Neuron (in vitro differentiated cells): ENCODE results near the gene MTREX.

Experiments
- H2AFZ ChIP-seq: one replicate; pipeline ENCODE4 v1.6.1; 2013; ENCODE audit warnings: low read depth, mild to moderate bottlenecking, inconsistent platforms, low read length, moderate library complexity
- H3K27me3 ChIP-seq: one replicate; pipeline ENCODE4 v1.6.1; 2013; ENCODE audit warnings: low read length; ENCODE audit not compliant: insufficient read depth
- H3K36me3 ChIP-seq: one replicate; pipeline ENCODE4 v1.6.1; 2013; ENCODE audit warnings: low read length; ENCODE audit not compliant: insufficient read depth
- H3K4me1 ChIP-seq: one replicate; pipeline ENCODE4 v1.6.1; 2013; ENCODE audit warnings: low read length; ENCODE audit not compliant: insufficient read depth
- H3K4me3 ChIP-seq: 2 replicates; pipeline ENCODE4 v1.5.1; 2013; ENCODE audit warnings: mild to moderate bottlenecking, low read length, moderate library complexity
- H3K9me3 ChIP-seq: one replicate; pipeline ENCODE4 v1.6.1; 2013; ENCODE audit warnings: low read length

The MTREX gene

DNA sequence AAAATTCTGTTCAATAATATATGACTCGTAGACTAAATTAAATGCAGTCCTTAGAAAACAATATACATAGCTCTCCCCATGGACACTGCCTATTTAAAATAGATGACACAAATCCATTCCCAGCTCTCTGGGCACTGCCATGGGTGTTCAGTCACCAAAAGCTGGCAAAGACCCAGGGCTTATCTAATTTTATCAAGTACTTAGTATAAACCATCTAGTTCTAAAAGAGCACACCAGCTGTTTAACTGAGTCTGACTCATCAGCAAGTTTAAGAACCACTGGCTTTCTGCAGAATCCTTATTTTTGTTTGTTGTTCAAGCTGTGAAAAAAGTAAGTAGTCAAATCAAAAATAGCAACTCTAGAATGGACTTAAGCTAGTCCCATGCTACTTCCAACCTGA, 119.4 kb downstream of the MTREX start:
- H3K4me1 ChIP-seq = no peaks in the 10 kb centered on the region
- H3K9me3 ChIP-seq = peaks cover 7% of the 10 kb centered on the region
- H3K36me3 ChIP-seq = peaks cover 64% of the 10 kb centered on the region
- no peaks in the 10 kb centered on the region for H3K27me3 ChIP-seq
- H3K4me3 ChIP-seq = no peak overlapping the region
- no peak overlapping the region for H2AFZ ChIP-seq

DNA sequence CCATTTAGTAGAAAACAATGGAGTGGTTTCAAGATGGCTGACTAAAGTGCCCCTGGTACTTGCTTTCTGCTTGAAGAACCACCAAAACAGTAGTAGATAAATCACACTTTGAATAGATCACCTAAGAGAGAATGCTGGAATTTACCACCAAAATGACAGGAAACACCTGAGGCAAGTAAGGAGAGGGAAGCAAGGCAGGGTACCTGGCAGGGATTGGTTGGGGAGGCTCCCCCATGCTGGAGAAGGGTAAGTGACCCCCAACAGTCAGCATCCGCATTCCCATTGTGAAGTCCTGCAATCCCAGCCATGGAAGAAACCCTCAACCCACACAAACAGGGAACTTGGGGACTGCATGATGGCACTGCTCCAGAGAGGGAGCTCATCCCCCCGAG, 121.4 kb downstream of the MTREX start:
- peaks cover 48% of the 10 kb centered on the region for H3K36me3 ChIP-seq

DNA sequence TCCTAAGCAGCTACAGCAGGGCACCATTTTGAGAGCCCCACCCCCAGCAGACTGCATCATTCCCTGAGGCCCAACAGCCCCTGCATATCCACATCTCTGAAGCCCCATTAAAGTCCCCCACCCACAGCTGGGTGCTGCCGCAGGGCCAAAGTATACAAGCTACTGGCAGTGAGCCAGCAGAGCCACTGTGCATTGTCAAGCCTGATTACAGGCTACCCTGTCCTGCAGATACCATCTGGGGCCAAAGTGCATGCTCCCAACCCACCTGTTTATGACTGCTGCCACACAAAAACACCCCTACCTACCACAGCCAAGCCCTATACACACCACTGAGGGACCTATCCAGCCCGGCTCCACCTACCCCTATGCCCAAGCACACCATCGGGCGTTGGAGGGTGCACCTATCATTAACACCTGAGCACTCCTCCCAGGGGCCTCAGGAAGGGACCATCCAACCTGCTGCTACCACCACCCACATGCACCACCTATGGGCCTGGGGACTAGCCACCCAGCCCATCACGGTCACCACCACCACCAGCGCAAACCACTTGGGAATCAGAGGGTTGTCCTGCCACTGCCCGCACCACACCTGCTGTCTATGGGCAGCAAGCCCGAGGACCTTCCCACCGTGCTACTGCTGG, 121.9 kb downstream of the MTREX start:
- Histone ChIP-seq H3K9me3 (peaks cover 7% of the 10 kb centered on the region), H3K4me1 (no peaks in the 10 kb centered on the region), H3K27me3 (no peaks in the 10 kb centered on the region), H3K4me3 (no peak overlapping the region), H3K36me3 (peaks cover 43% of the 10 kb centered on the region), H2AFZ (no peak overlapping the region)

More for the DNA sequence above, 121.4 kb downstream of the MTREX start:
- Histone ChIP-seq H3K9me3 (peaks cover 7% of the 10 kb centered on the region), H3K27me3 (no peaks in the 10 kb centered on the region), H3K4me1 (no peaks in the 10 kb centered on the region), H3K4me3 (no peak overlapping the region), H2AFZ (no peak overlapping the region)

DNA sequence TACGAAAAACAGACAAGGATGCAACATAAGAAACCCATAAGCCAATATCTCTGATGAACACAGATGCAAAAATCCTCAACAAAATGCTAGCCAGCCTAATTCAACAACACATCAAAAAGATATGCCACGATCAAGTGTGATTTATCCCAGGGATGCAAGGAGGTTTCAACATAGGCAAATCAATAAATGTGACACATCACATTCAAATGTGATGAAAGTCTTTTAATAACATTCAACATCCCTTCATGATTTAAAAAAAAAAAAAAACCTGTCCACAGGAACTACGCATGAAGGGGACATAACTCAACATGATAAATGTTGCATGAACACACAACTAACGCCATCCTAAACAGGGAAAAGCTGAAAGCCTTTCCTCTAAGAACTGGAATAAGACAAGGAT, 124.8 kb downstream of the MTREX start:
- Histone ChIP-seq H2AFZ (no peak overlapping the region), H3K4me3 (no peak overlapping the region), H3K36me3 (peaks cover 28% of the 10 kb centered on the region), H3K27me3 (no peaks in the 10 kb centered on the region), H3K9me3 (peaks cover 7% of the 10 kb centered on the region), H3K4me1 (no peaks in the 10 kb centered on the region)

DNA sequence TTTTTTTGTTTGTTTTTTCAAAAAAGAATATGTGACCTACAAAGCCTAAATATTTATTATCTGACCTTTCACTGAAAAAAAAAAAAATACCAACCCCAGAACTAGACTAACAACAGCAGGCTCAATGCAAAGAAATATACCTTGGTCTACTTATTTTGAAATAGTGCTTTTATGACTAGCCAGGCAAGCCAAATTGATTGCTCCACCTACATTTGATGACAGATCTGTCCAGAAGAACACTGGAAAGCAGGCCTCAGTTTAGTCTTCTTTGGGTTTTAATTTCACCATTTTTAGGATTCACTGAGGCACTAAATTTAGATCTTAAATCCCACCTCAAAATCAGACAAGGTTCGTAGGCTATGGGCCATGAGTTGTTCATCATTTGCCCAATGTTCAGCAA, 129.7 kb downstream of the MTREX start:
- peaks cover 6% of the 10 kb centered on the region for H3K4me1 ChIP-seq
- H2AFZ ChIP-seq = no peak overlapping the region
- H3K4me3 ChIP-seq = no peak overlapping the region
- no peaks in the 10 kb centered on the region for H3K27me3 ChIP-seq
- H3K36me3 ChIP-seq = peaks cover 4% of the 10 kb centered on the region
- H3K9me3 ChIP-seq = no peaks in the 10 kb centered on the region

DNA sequence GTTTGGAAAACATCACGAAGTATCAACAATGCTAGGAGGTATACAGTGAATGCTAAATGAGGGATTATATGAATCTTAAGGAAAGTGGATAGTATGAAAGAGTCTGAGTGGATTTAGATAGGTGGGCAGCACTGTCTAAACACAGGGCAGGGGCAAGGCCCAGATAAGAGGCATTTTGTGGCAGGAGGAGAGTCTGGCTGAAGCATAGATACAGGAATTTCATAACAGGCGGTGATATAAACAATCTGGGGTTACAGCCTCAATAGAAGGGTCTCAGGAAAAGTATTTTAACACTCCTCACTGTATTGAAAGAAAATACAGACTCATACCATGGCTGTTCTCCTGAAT, 130.0 kb downstream of the MTREX start:
- Histone ChIP-seq H3K9me3 (no peaks in the 10 kb centered on the region), H3K4me1 (peaks cover 6% of the 10 kb centered on the region), H3K36me3 (peaks cover 4% of the 10 kb centered on the region), H3K4me3 (no peak overlapping the region), H2AFZ (no peak overlapping the region), H3K27me3 (no peaks in the 10 kb centered on the region)

DNA sequence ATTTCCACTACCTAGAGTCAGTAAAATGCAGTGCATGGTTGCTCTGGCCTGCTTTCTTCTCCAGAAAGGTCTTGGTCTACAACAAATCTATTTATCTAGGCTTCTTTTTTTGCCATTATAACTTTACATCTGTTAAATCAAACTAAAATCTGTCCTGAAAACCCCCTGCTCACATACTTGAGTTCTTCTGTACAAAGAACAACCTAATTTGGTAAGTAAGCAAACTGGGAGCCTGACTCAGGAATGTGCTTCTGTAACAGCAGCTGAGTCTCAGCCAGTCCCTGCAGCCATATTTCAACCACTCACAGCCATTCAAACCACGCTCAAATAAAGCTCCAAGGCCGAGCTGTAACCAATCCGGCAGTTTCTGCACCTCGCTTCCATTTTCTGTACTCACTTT, 131.2 kb downstream of the MTREX start:
- Histone ChIP-seq H2AFZ (no peak overlapping the region), H3K9me3 (no peaks in the 10 kb centered on the region), H3K4me1 (peaks cover 6% of the 10 kb centered on the region), H3K36me3 (peaks cover 4% of the 10 kb centered on the region), H3K4me3 (no peak overlapping the region), H3K27me3 (no peaks in the 10 kb centered on the region)

DNA sequence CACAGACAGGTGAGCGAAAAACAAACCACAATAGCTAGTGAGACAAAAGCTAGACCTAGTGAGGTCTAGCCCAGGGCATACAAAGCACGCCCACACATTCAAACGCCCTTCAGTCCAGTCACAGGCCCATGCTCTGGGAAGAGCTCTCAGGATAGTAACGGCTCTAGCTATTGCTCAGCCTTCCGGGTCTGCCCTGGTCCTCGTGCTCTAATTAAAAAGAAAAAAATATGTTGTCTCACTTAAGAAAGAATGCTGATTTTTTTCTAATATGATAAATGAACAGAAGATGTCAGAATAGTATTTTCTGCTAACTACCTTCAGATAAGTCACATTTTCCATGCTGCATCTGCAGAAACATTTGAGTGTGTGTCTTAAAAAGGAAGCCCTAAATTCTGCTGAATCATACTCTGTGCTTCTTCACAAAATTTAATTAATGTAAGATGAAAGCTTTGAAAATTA, 132.4 kb downstream of the MTREX start:
- H3K4me1 ChIP-seq = peaks cover 6% of the 10 kb centered on the region

DNA sequence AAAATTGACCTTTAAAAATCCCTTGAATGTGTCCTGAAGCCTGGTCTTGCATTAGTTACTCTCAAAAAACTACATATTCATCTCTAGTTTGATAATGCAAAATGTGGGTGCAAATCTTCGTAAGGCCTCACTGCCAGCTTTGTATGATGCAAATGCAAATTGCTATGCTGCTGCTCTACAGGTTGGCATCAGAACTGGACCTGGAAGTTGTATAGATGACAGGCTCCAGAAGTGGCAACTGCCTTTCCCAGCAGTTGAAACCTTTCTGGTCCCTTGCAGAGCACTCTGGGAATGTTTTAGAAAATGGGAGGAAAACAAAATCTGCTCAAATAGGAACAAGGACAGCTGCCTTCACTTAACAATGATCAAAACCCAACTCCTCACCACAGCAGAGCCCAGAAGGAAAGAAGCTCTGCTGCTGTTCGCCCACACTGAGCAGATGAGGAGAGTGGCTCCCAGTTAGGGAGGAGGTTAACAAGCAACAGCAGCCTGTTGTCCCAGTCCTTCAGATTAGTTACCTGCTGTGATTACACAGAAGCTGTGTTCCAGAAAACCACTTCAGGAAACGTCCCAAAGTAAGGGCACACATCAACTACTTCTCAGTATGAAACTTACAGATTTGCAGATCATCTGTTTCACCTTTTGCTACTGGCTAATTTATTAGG, 133.4 kb downstream of the MTREX start:
- Histone ChIP-seq H3K27me3 (no peaks in the 10 kb centered on the region), H3K36me3 (peaks cover 4% of the 10 kb centered on the region)

More for the DNA sequence above, 132.4 kb downstream of the MTREX start:
- Histone ChIP-seq H3K9me3 (no peaks in the 10 kb centered on the region), H3K36me3 (peaks cover 4% of the 10 kb centered on the region), H3K4me3 (no peak overlapping the region), H3K27me3 (no peaks in the 10 kb centered on the region), H2AFZ (no peak overlapping the region)

DNA sequence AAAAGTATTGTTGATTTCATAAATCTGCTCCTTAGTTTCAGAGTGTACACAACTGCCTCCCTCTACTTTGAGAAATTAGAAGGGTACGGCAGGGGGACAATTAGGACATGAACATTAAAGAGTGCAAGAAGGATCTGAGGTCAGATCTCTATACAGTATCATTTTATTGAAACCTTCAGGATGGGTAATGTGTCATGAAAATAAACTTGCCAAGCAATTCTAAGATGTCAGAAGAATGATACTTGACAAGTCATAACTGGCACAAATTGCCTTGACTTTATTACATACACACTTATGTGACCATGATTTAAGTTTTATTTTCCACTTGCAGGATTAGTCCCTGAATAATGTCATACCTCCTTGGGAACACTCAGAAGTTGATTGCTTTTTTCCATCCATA, 134.2 kb downstream of the MTREX start:
- no peaks in the 10 kb centered on the region for H3K27me3 ChIP-seq
- no peak overlapping the region for H3K4me3 ChIP-seq
- H2AFZ ChIP-seq = no peak overlapping the region
- peaks cover 6% of the 10 kb centered on the region for H3K4me1 ChIP-seq
- peaks cover 4% of the 10 kb centered on the region for H3K36me3 ChIP-seq
- H3K9me3 ChIP-seq = no peaks in the 10 kb centered on the region

More for the DNA sequence above, 133.4 kb downstream of the MTREX start:
- H3K4me1 ChIP-seq = peaks cover 6% of the 10 kb centered on the region
- no peak overlapping the region for H3K4me3 ChIP-seq
- H2AFZ ChIP-seq = no peak overlapping the region
- H3K9me3 ChIP-seq = no peaks in the 10 kb centered on the region

DNA sequence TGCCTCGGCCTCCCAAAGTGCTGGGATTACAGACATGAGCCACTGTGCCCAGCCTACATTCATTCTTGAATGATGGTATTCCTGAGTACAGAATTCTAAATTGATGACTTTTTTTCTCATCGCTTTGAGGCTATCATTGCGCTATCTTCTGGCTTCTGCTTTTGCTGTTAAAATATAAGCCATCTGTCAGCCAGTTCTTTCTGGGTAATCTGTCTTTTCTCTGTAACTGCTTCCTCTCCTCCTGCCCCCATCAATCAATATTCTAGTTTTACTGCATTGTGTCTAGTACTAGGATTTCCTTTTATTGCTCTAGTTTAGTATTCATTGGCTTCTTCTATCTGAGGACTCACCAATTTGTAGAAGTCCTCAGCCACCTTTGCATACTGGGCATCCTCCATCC, 138.0 kb downstream of the MTREX start:
- Histone ChIP-seq H3K36me3 (peaks cover 4% of the 10 kb centered on the region), H3K27me3 (no peaks in the 10 kb centered on the region), H3K9me3 (no peaks in the 10 kb centered on the region), H3K4me3 (no peak overlapping the region), H2AFZ (no peak overlapping the region), H3K4me1 (no peaks in the 10 kb centered on the region)

DNA sequence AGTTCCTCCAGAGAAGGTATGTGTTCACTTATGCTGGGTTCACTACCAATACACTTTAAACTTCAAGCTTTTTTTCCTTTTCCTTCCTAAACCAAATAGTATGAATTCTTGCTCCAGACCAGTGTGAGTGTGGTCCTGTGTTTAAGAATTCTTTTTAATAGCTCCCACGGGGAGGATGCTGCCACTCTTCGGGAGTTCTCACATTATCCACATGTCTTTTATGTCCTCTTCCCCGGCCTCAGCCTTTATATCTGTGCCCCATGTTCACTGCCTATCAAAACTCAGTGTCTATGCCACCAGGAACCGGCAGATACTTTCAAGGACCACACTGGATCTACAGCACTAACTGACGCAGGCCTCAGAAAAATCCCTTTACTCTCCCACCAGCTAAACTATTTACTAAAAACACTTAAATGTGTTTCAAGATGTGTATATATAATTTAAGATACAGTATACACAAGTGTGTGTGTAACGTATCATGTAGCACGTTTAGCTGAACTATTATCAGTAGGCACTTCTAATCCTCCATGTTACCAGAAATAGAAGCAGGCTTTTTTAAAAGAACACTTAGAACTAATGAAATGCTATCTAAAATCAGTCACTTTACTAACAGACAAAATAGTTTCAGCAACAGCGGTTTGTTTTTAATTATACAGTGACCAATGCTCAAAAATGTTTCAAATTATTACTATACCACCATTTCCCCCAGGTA, 139.0 kb downstream of the MTREX start:
- Histone ChIP-seq H2AFZ (no peak overlapping the region), H3K27me3 (no peaks in the 10 kb centered on the region), H3K9me3 (no peaks in the 10 kb centered on the region), H3K36me3 (no peaks in the 10 kb centered on the region), H3K4me3 (no peak overlapping the region), H3K4me1 (no peaks in the 10 kb centered on the region)

DNA sequence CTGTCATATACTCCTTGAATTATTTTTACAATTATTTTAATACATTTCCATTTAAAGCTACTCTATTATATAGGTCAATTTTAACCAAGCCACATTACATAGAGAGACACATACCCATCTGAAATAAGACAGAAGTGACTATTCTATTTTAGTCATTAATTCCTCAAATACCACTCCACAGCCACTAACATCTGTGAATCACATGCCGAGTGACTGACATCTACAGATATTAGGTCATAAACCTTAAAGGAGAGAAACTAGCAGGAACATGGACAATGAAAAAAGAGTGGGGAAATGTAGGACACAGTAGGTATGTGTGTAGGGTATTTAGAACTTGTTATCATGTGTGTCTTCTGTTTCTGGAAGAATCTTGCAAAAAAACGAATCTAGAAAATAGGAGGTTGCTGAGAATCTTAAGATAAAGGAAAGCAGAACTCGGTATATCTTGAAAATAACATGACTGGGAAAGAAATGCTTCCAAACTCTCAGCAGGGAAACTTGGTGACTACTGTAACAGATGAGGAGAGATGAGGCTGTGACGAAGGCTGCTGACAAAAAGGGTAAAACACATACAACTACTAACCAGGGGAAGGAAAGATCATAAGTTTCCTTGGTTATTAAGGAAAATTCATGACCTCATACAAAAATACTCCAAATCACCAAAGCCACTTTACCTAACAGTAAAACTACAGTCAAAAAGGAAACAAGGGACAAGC, 142.4 kb downstream of the MTREX start:
- no peaks in the 10 kb centered on the region for H3K27me3 ChIP-seq
- no peaks in the 10 kb centered on the region for H3K4me1 ChIP-seq
- no peak overlapping the region for H2AFZ ChIP-seq
- H3K9me3 ChIP-seq = no peaks in the 10 kb centered on the region
- H3K36me3 ChIP-seq = no peaks in the 10 kb centered on the region
- no peak overlapping the region for H3K4me3 ChIP-seq
